H1 (cell line): ENCODE measurements around the gene GPR156. TPM values are rescaled to one million over a fixed set of nuclear protein-coding genes. Genes with fewer than 3 reads are reported as not detected.

ENCODE experiments used
- CTCF ChIA-PET: fragments of 300-600 bp; sonication (Branson Sonifier 250); formaldehyde crosslinking; loops from one replicate; lab custom pipeline; 2021; ENCODE audit not compliant: partially characterized antibody; lab: Charles Lee
- POLR2A ChIA-PET: fragments of 300-600 bp; sonication (Branson Sonifier 250); formaldehyde crosslinking; loops from one replicate; lab custom pipeline; 2021; ENCODE audit warnings: inconsistent platforms; ENCODE audit not compliant: partially characterized antibody; lab: Charles Lee
- DNase-seq, 2 experiments: peaks; one replicate each; pipeline versions ENCODE4 v3.0.0 to v3.0.0-alpha.2; 2010 to 2022; ENCODE audit warnings: low spot score in 2 of 2, low read depth in 1 of 2, mixed read lengths in 1 of 2
- FAIRE-seq: peaks from 2 replicates; lab custom pipeline; 2011; peaks lifted over from hg19 to GRCh38; lab: Jason Lieb, UNC
- H2AFZ ChIP-seq: 2 replicates; pipeline ENCODE4 v1.8.1; 2012; ENCODE audit warnings: low read length, inconsistent platforms
- H2AK5ac ChIP-seq: 2 replicates; pipeline ENCODE4 v1.6.1; 2013; ENCODE audit warnings: low read depth, low read length
- H2BK120ac ChIP-seq: replicated peaks from 2 replicates; pipeline ENCODE3; 2013; ENCODE audit warnings: low read depth, low read length, inconsistent platforms
- H2BK12ac ChIP-seq: 2 replicates; pipeline ENCODE4 v1.6.1; 2013; ENCODE audit warnings: low read depth, low read length
- H2BK15ac ChIP-seq: 2 replicates; pipeline ENCODE4 v1.6.1; 2013; ENCODE audit warnings: low read length
- H2BK20ac ChIP-seq: 2 replicates; pipeline ENCODE4 v1.6.1; 2013; ENCODE audit warnings: low read length
- H2BK5ac ChIP-seq: 2 replicates; pipeline ENCODE4 v1.6.1; 2013; ENCODE audit warnings: low read depth, low read length
- H3K14ac ChIP-seq: 2 replicates; pipeline ENCODE4 v1.6.1; 2013; ENCODE audit warnings: inconsistent platforms; ENCODE audit not compliant: insufficient read length
- H3K18ac ChIP-seq: 2 replicates; pipeline ENCODE4 v1.6.1; 2013; ENCODE audit warnings: low read length; ENCODE audit errors: extremely low read depth
- H3K23ac ChIP-seq: 2 replicates; pipeline ENCODE4 v1.6.1; 2013; ENCODE audit warnings: inconsistent platforms; ENCODE audit not compliant: insufficient read length
- H3K23me2 ChIP-seq: 2 replicates; pipeline ENCODE4 v1.6.1; 2013; ENCODE audit warnings: low read depth, low read length
- H3K27ac ChIP-seq: 2 replicates; pipeline ENCODE4 v1.6.1; 2011; ENCODE audit warnings: low read depth, low read length, inconsistent platforms
- H3K27me3 ChIP-seq, 4 experiments: replicated peaks in 1 of 4; 1 replicate in 1 of 4; 2 replicates in 3 of 4; pipeline versions ENCODE4 v1.6.1 to v1.8.1; 2011 to 2013; ENCODE audit warnings: low read length in 3 of 4, mild to moderate bottlenecking in 3 of 4, inconsistent platforms in 2 of 4, mixed read lengths in 2 of 4, moderate library complexity in 1 of 4; ENCODE audit not compliant: control insufficient read depth in 3 of 4, insufficient read depth in 3 of 4; ENCODE audit errors: extremely low read depth in 1 of 4
- H3K36me3 ChIP-seq, 4 experiments: 2 replicates each; pipeline versions ENCODE4 v1.6.1 to v1.8.1; 2011 to 2013; ENCODE audit warnings: mild to moderate bottlenecking in 4 of 4, low read length in 3 of 4, moderate library complexity in 2 of 4, control low read depth in 1 of 4, inconsistent platforms in 1 of 4; ENCODE audit not compliant: insufficient read depth in 4 of 4, control insufficient read depth in 2 of 4
- H3K4ac ChIP-seq: replicated peaks from 2 replicates; pipeline ENCODE3; 2013; ENCODE audit warnings: low read length, low read depth, mixed read lengths, inconsistent platforms; ENCODE audit not compliant: insufficient read length
- H3K4me1 ChIP-seq, 4 experiments: replicated peaks in 1 of 4; 1 replicate in 1 of 4; 2 replicates in 3 of 4; pipeline versions ENCODE4 v1.6.1 to v1.8.1; 2011 to 2013; ENCODE audit warnings: low read length in 3 of 4, inconsistent platforms in 2 of 4, mixed read lengths in 1 of 4; ENCODE audit not compliant: insufficient read depth in 4 of 4, control insufficient read depth in 3 of 4
- H3K4me2 ChIP-seq, 2 experiments: 2 replicates each; pipeline versions ENCODE4 v1.6.1 to v1.8.1; 2011 to 2013; ENCODE audit warnings: low read depth in 2 of 2, low read length in 2 of 2, control low read depth in 1 of 2, inconsistent platforms in 1 of 2, mild to moderate bottlenecking in 1 of 2; ENCODE audit not compliant: insufficient read depth in 1 of 2
- H3K4me3 ChIP-seq, 4 experiments: fragments of 200-600, 300-600 bp in 1 of 4; sonication (generic), shearing (Covaris generic), sonication (Bioruptor Twin) in 1 of 4; 2 replicates each; pipeline versions ENCODE4 v1.5.1 to v1.8.1; 2011 to 2016; ENCODE audit warnings: low read length in 4 of 4, low read depth in 3 of 4, control low read depth in 2 of 4, inconsistent platforms in 2 of 4, mild to moderate bottlenecking in 2 of 4, mixed read lengths in 1 of 4, moderate library complexity in 1 of 4; ENCODE audit not compliant: insufficient read depth in 2 of 4; ENCODE audit errors: extremely low read depth in 1 of 4
- H3K56ac ChIP-seq: replicated peaks from 2 replicates; pipeline ENCODE3; 2013; ENCODE audit warnings: low read depth, mild to moderate bottlenecking, mixed read lengths, low read length, inconsistent platforms; ENCODE audit not compliant: insufficient read length
- H3K79me1 ChIP-seq: 2 replicates; pipeline ENCODE4 v1.6.1; 2013; ENCODE audit warnings: low read depth, low read length, control low read depth
- H3K79me2 ChIP-seq, 2 experiments: 2 replicates each; pipeline versions ENCODE4 v1.6.1 to v1.8.1; 2012 to 2013; ENCODE audit warnings: low read length in 2 of 2, mild to moderate bottlenecking in 2 of 2, inconsistent platforms in 1 of 2; ENCODE audit not compliant: insufficient read depth in 2 of 2, control insufficient read depth in 1 of 2
- H3K9ac ChIP-seq, 4 experiments: replicated peaks in 1 of 4; 1 replicate in 1 of 4; 2 replicates in 3 of 4; pipeline versions ENCODE4 v1.6.1 to v1.8.1; 2011 to 2013; ENCODE audit warnings: low read depth in 3 of 4, low read length in 3 of 4, control low read depth in 2 of 4, mild to moderate bottlenecking in 2 of 4, moderate library complexity in 2 of 4, inconsistent platforms in 1 of 4; ENCODE audit errors: extremely low read depth in 1 of 4
- H3K9me3 ChIP-seq, 2 experiments: 2 replicates each; pipeline versions ENCODE4 v1.6.1 to v1.8.1; 2012 to 2013; ENCODE audit warnings: mild to moderate bottlenecking in 2 of 2, moderate library complexity in 2 of 2, control low read depth in 1 of 2, inconsistent platforms in 1 of 2, low read depth in 1 of 2, low read length in 1 of 2, mixed read lengths in 1 of 2; ENCODE audit not compliant: insufficient read depth in 2 of 2
- H4K20me1 ChIP-seq, 2 experiments: replicated peaks in 1 of 2; 2 replicates each; pipeline versions ENCODE3 to v1.8.1; 2011 to 2013; ENCODE audit warnings: inconsistent platforms in 2 of 2, low read length in 2 of 2, mild to moderate bottlenecking in 1 of 2; ENCODE audit not compliant: insufficient read depth in 2 of 2, control insufficient read depth in 1 of 2
- H4K5ac ChIP-seq: 2 replicates; pipeline ENCODE4 v1.6.1; 2013; ENCODE audit warnings: low read length, low read depth, mixed read lengths, inconsistent platforms; ENCODE audit not compliant: insufficient read length
- H4K8ac ChIP-seq: 2 replicates; pipeline ENCODE4 v1.8.0; 2013; ENCODE audit warnings: mild to moderate bottlenecking, moderate library complexity, low read length, inconsistent platforms; ENCODE audit not compliant: insufficient read depth; ENCODE audit errors: extremely low read depth
- H4K91ac ChIP-seq: replicated peaks from 2 replicates; pipeline ENCODE3; 2013; ENCODE audit warnings: low read length, mixed read lengths, inconsistent platforms; ENCODE audit not compliant: insufficient read length
- BRCA1 ChIP-seq: IDR thresholded peaks from 2 replicates; pipeline ENCODE4 v1.6.1; 2012; ENCODE audit warnings: low read depth, low read length, improper control_type of control experiment
- CBX8 ChIP-seq: fragments of 300-800, 300-1000 bp; sonication (generic); IDR thresholded peaks from 2 replicates; pipeline ENCODE4 v1.7.1; 2016; ENCODE audit warnings: low read depth, low read length, borderline replicate concordance
- WGBS, 2 experiments: shearing (Covaris generic) in 1 of 2; methylation state at CpG; one replicate each; pipeline versions ENCODE4 v1.1.6 to v1.1.7; 2013 to 2015; ENCODE audit warnings: low lambda C conversion rate in 2 of 2, mixed read lengths in 2 of 2, inconsistent platforms in 1 of 2, low coverage in 1 of 2, missing lambda C conversion rate in 1 of 2; ENCODE audit not compliant: insufficient replicate concordance in 2 of 2, insufficient coverage in 1 of 2, insufficient read length in 1 of 2; ENCODE audit errors: extremely low coverage in 1 of 2, missing lambda C conversion rate in 1 of 2; 5-methylcytosine and 5-hydroxymethylcytosine counted together
- polyA plus RNA-seq, 7 experiments: library from polyadenylated mRNA; depleted of rRNA in 3 of 7; stranded (reverse) in 5 of 7; unstranded in 2 of 7; fragments of >200 nt in 5 of 7; fragments of 200-250 nt in 2 of 7; gene quantifications; 1 replicate in 5 of 7; 2 replicates in 1 of 7; 4 replicates in 1 of 7; pipeline versions ENCODE4 v1.2.1 to v1.2.3, GENCODE V29; 2011 to 2013; ENCODE audit warnings: missing spikeins in 2 of 7, mixed read lengths in 2 of 7
- total RNA-seq: library from RNA; stranded (reverse); fragmentation: NEBNext Ultra II Directional; extraction: Animal tissue kit (Norgen Biotek cat#: 25700); gene quantifications from 2 replicates; pipeline ENCODE4 v1.2.1, GENCODE V29; 2021
- TF ChIP-seq, protein P1 (sequence below): IDR thresholded peaks from 2 replicates; pipeline ENCODE4 v1.6.1; 2011; ENCODE audit warnings: low read length, improper control_type of control experiment
- TF ChIP-seq, protein P2 (sequence below): IDR thresholded peaks from 2 replicates; pipeline ENCODE4 v1.6.1; 2012; ENCODE audit warnings: inconsistent platforms

GPR156 gene
- total and polyA plus RNA-seq, 2 of the 8 experiments (the other 6 are each of a cell fraction or from before 2014, with no cell fraction given) = 1.6 to 1.8 TPM

DNA sequence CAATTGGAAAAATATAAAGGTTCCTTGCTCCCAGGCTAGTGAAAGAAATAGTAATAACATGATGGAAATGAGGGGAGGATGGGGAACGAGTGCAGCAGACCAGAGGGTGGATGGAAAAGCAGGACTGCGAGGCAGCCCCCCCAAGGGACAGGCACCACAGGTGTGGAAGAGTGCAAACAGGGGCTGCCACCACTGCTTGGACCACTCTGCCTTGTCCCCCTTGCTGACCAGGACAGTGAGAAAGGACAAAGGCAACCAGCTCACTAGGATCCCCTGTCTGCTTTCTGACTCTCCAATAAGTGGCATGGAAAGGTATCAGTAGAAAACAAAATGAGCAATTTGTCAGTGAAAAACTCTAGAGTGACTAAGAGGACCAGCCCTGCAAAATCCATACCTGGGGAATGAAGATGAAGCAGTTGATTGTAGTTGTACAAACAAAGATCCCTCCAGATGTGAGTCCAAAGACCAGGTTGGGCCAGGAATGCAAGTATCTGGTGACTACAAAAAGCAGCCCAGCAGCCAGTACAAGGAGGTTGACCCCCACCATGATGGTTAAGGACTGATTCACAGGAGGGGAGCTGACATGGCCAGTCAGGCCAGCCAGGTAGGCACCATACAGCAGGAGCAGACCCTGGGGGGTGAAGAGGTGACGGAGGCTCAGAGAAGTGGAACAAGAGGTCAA, 104.2 kb downstream of the GPR156 start:
- no peaks in the 10 kb centered on the region for H3K9me3 ChIP-seq
- H3K9ac ChIP-seq = no peak overlapping the region
- no peak overlapping the region for H2BK12ac ChIP-seq
- no peaks in the 10 kb centered on the region for H3K79me1 ChIP-seq
- H3K23me2 ChIP-seq = no peaks in the 10 kb centered on the region
- H4K5ac ChIP-seq = no peak overlapping the region
- CTCF ChIA-PET = interaction anchor here (0.9 to 1.9 kb wide), 3 partner anchors 21 to 140 kb away, joined by 3 to 5 read pairs (median 3); no protein-coding TSS in a partner anchor
- WGBS, 2 experiments = 77% methylated on average over 3 of the region's 3 CpGs; no CpG with 5 or more reads in 1 of the 2 experiments
- peak overlapping the region; percentile 89; the same call in 1 of the 2 replicates for H2BK15ac ChIP-seq
- no peaks in the 10 kb centered on the region for H3K36me3 ChIP-seq
- no peaks in the 10 kb centered on the region for H3K79me2 ChIP-seq
- H3K4me2 ChIP-seq = no peak overlapping the region
- no peak overlapping the region for H3K18ac ChIP-seq
- no peak overlapping the region for H3K14ac ChIP-seq
- H2BK5ac ChIP-seq = no peak overlapping the region
- H3K27me3 ChIP-seq = no peaks in the 10 kb centered on the region
- H3K27ac ChIP-seq = no peak overlapping the region
- DNase-seq = no peak
- H3K4ac ChIP-seq = no peak overlapping the region
- H3K23ac ChIP-seq = no peak overlapping the region
- FAIRE-seq = no peak
- no peaks in the 10 kb centered on the region for H4K20me1 ChIP-seq
- H2BK120ac ChIP-seq = no peak overlapping the region
- H3K4me3 ChIP-seq = no peak overlapping the region
- no peaks in the 10 kb centered on the region; a peak in 1 of 7 replicates for H3K4me1 ChIP-seq
- H2BK20ac ChIP-seq = no peak overlapping the region
- POLR2A ChIA-PET = no interaction called here
- no peak overlapping the region for H2AFZ ChIP-seq
- no peak overlapping the region for H4K91ac ChIP-seq
- TF ChIP-seq CBX8 (no peak), BRCA1 (no peak)
- TF ChIP-seq, protein P1, sequence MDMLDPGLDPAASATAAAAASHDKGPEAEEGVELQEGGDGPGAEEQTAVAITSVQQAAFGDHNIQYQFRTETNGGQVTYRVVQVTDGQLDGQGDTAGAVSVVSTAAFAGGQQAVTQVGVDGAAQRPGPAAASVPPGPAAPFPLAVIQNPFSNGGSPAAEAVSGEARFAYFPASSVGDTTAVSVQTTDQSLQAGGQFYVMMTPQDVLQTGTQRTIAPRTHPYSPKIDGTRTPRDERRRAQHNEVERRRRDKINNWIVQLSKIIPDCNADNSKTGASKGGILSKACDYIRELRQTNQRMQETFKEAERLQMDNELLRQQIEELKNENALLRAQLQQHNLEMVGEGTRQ = no peak
- TF ChIP-seq, protein P2, sequence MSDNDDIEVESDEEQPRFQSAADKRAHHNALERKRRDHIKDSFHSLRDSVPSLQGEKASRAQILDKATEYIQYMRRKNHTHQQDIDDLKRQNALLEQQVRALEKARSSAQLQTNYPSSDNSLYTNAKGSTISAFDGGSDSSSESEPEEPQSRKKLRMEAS = no peak
- H2AK5ac ChIP-seq = no peak overlapping the region
- H4K8ac ChIP-seq = no peak overlapping the region
- no peak overlapping the region for H3K56ac ChIP-seq
